ENCODE measurements around the gene OR1F1.

Gene OR1F1

GRCh38 chr16:3246876-3247275 lies 58.9 kb downstream of the OR1F1 start:
- no peaks in the 10 kb centered on the region for H3K9me3 ChIP-seq (ENCODE audit: insufficient read depth, low read length)
- no peak overlapping the region for H3K4me3 ChIP-seq (ENCODE audit: insufficient read depth, low read length, poor library complexity, severe bottlenecking)
- no peaks in the 10 kb centered on the region for H3K36me3 ChIP-seq (ENCODE audit: low read length)
- no peak overlapping the region for H2AFZ ChIP-seq (ENCODE audit: low read depth, low read length, severe bottlenecking)
- no peaks in the 10 kb centered on the region for H3F3A ChIP-seq (ENCODE audit: insufficient read depth)
- no peak overlapping the region for H3K9ac ChIP-seq (ENCODE audit: low read length)
- TF ChIP-seq CTCF (IDR thresholded peaks at IDR 0.05; ENCODE audit: insufficient read depth, low read length, poor library complexity, severe bottlenecking) (no peak), EZH2phosphoT487 (conservative IDR thresholded peaks at IDR 0.05; ENCODE audit: low read length) (no peak)
- H3K27me3 ChIP-seq (ENCODE audit: low read length), result no peaks in the 10 kb centered on the region
- no peak overlapping the region for H3K4me2 ChIP-seq (ENCODE audit: low read depth, low read length, poor library complexity, severe bottlenecking)
- H4K20me1 ChIP-seq (ENCODE audit: low read depth, low read length), result no peaks in the 10 kb centered on the region
- no peaks in the 10 kb centered on the region for H3K9me2 ChIP-seq (replicated peaks; ENCODE audit: insufficient read depth, low read length)
- H3K27ac ChIP-seq (ENCODE audit: low read depth, low read length), result no peak overlapping the region
- no peaks in the 10 kb centered on the region for H3K79me2 ChIP-seq (ENCODE audit: insufficient read depth, low read length)

GRCh38 chr16:3248596-3248995 lies 60.6 kb downstream of the OR1F1 start:
- no peak overlapping the region for H3K9ac ChIP-seq (ENCODE audit: low read length)
- H3K4me3 ChIP-seq (ENCODE audit: insufficient read depth, low read length, poor library complexity, severe bottlenecking), result no peak overlapping the region
- H3K27ac ChIP-seq (ENCODE audit: low read depth, low read length), result no peak overlapping the region
- no peaks in the 10 kb centered on the region for H3K9me2 ChIP-seq (replicated peaks; ENCODE audit: insufficient read depth, low read length)
- H3F3A ChIP-seq (ENCODE audit: insufficient read depth), result no peaks in the 10 kb centered on the region
- no peaks in the 10 kb centered on the region for H3K9me3 ChIP-seq (ENCODE audit: insufficient read depth, low read length)
- H3K79me2 ChIP-seq (ENCODE audit: insufficient read depth, low read length), result no peaks in the 10 kb centered on the region
- no peak for TF ChIP-seq EZH2phosphoT487 (conservative IDR thresholded peaks at IDR 0.05; ENCODE audit: low read length)
- H2AFZ ChIP-seq (ENCODE audit: low read depth, low read length, severe bottlenecking), result no peak overlapping the region
- no peaks in the 10 kb centered on the region for H4K20me1 ChIP-seq (ENCODE audit: low read depth, low read length)
- H3K36me3 ChIP-seq (ENCODE audit: low read length), result no peaks in the 10 kb centered on the region
- no peaks in the 10 kb centered on the region for H3K27me3 ChIP-seq (ENCODE audit: low read length)
- no peak overlapping the region for H3K4me2 ChIP-seq (ENCODE audit: low read depth, low read length, poor library complexity, severe bottlenecking)

GRCh38 chr16:3249020-3249419 lies 61.0 kb downstream of the OR1F1 start:
- Histone ChIP-seq H3K9me2 (replicated peaks; ENCODE audit: insufficient read depth, low read length) (no peaks in the 10 kb centered on the region), H4K20me1 (ENCODE audit: low read depth, low read length) (no peaks in the 10 kb centered on the region), H3K27ac (ENCODE audit: low read depth, low read length) (no peak overlapping the region), H3K4me3 (ENCODE audit: insufficient read depth, low read length, poor library complexity, severe bottlenecking) (no peak overlapping the region), H3K27me3 (ENCODE audit: low read length) (no peaks in the 10 kb centered on the region), H3K9ac (ENCODE audit: low read length) (no peak overlapping the region), H3K36me3 (ENCODE audit: low read length) (no peaks in the 10 kb centered on the region), H2AFZ (ENCODE audit: low read depth, low read length, severe bottlenecking) (no peak overlapping the region), H3K9me3 (ENCODE audit: insufficient read depth, low read length) (no peaks in the 10 kb centered on the region), H3F3A (ENCODE audit: insufficient read depth) (no peaks in the 10 kb centered on the region), H3K4me2 (ENCODE audit: low read depth, low read length, poor library complexity, severe bottlenecking) (no peak overlapping the region), H3K79me2 (ENCODE audit: insufficient read depth, low read length) (no peaks in the 10 kb centered on the region)
- TF ChIP-seq EZH2phosphoT487 (conservative IDR thresholded peaks at IDR 0.05; ENCODE audit: low read length), result no peak
- no peak for TF ChIP-seq CTCF (IDR thresholded peaks at IDR 0.05; ENCODE audit: insufficient read depth, low read length, poor library complexity, severe bottlenecking)

- no peaks in the 10 kb centered on the region for H3F3A ChIP-seq (ENCODE audit: insufficient read depth)
- no peak for TF ChIP-seq EZH2phosphoT487 (conservative IDR thresholded peaks at IDR 0.05; ENCODE audit: low read length)
- no peak for TF ChIP-seq CTCF (IDR thresholded peaks at IDR 0.05; ENCODE audit: insufficient read depth, low read length, poor library complexity, severe bottlenecking)
- no peak overlapping the region for H3K4me3 ChIP-seq (ENCODE audit: insufficient read depth, low read length, poor library complexity, severe bottlenecking)
- no peak overlapping the region for H3K27ac ChIP-seq (ENCODE audit: low read depth, low read length)
- H3K36me3 ChIP-seq (ENCODE audit: low read length), result no peaks in the 10 kb centered on the region
- no peaks in the 10 kb centered on the region for H3K9me3 ChIP-seq (ENCODE audit: insufficient read depth, low read length)
- no peaks in the 10 kb centered on the region for H3K27me3 ChIP-seq (ENCODE audit: low read length)
- H2AFZ ChIP-seq (ENCODE audit: low read depth, low read length, severe bottlenecking), result no peak overlapping the region
- no peaks in the 10 kb centered on the region for H3K9me2 ChIP-seq (replicated peaks; ENCODE audit: insufficient read depth, low read length)
- no peaks in the 10 kb centered on the region for H4K20me1 ChIP-seq (ENCODE audit: low read depth, low read length)
- no peak overlapping the region for H3K4me2 ChIP-seq (ENCODE audit: low read depth, low read length, poor library complexity, severe bottlenecking)
- H3K9ac ChIP-seq (ENCODE audit: low read length), result no peak overlapping the region
- no peaks in the 10 kb centered on the region for H3K79me2 ChIP-seq (ENCODE audit: insufficient read depth, low read length)
Observed at GRCh38 chr16:3249451-3249850, 61.4 kb downstream of the OR1F1 start.

Measured in SU-DHL-6 (cell line).